ENCODE results near the gene CATSPER1. TPM values are rescaled to one million over a fixed set of nuclear protein-coding genes. Genes with fewer than 3 reads are reported as not detected.

The CATSPER1 gene
- total and polyA plus RNA-seq, 2 of the 13 experiments (the other 11 are each of a cell fraction or from before 2014, with no cell fraction given), result 0.17 TPM; not detected in 1

Other genes starting within 250 kb of the CATSPER1 start
- gene AP5B1, start 245.5 kb downstream of the CATSPER1 start, total RNA-seq (2016; rRNA removed; fragmentation: Illumina TruSeq; extraction: Trizol), result 3.8 and 4.4 TPM in 2 replicates
- 1.7 and 2.8 TPM in 2 replicates for gene AP5B1, start 245.5 kb downstream of the CATSPER1 start, polyA plus RNA-seq (2011; rRNA removed)
- not detected in 2 replicates for gene OVOL1, start 239.4 kb downstream of the CATSPER1 start, total RNA-seq (2016; rRNA removed; fragmentation: Illumina TruSeq; extraction: Trizol)
- gene OVOL1, start 239.4 kb downstream of the CATSPER1 start, polyA plus RNA-seq (2011; rRNA removed), result 0.01 and 0.04 TPM in 2 replicates
- 0.09 TPM in 1 of 2 replicates, not detected in the other for gene SNX32, start 192.5 kb downstream of the CATSPER1 start, total RNA-seq (2016; rRNA removed; fragmentation: Illumina TruSeq; extraction: Trizol)
- gene SNX32, start 192.5 kb downstream of the CATSPER1 start, polyA plus RNA-seq (2011; rRNA removed), result 0.29 and 0.34 TPM in 2 replicates
- gene CFL1, start 168.3 kb downstream of the CATSPER1 start, total RNA-seq (2016; rRNA removed; fragmentation: Illumina TruSeq; extraction: Trizol), result 383 and 458 TPM in 2 replicates
- gene CFL1, start 168.3 kb downstream of the CATSPER1 start, polyA plus RNA-seq (2011; rRNA removed), result 347 and 379 TPM in 2 replicates
- gene MUS81, start 166.0 kb downstream of the CATSPER1 start, total RNA-seq (2016; rRNA removed; fragmentation: Illumina TruSeq; extraction: Trizol), result 13.2 and 25.6 TPM in 2 replicates
- gene MUS81, start 166.0 kb downstream of the CATSPER1 start, polyA plus RNA-seq (2011; rRNA removed), result 30.2 and 43.6 TPM in 2 replicates
- gene EFEMP2, start 153.7 kb downstream of the CATSPER1 start, total RNA-seq (2016; rRNA removed; fragmentation: Illumina TruSeq; extraction: Trizol), result 3.7 and 7.4 TPM in 2 replicates
- 29.7 and 34.3 TPM in 2 replicates for gene EFEMP2, start 153.7 kb downstream of the CATSPER1 start, polyA plus RNA-seq (2011; rRNA removed)
- gene CTSW, start 146.6 kb downstream of the CATSPER1 start, total RNA-seq (2016; rRNA removed; fragmentation: Illumina TruSeq; extraction: Trizol), result not detected in 2 replicates
- gene CTSW, start 146.6 kb downstream of the CATSPER1 start, polyA plus RNA-seq (2011; rRNA removed), result 0.09 TPM in 1 of 2 replicates, not detected in the other
- gene FIBP, start 138.0 kb downstream of the CATSPER1 start, total RNA-seq (2016; rRNA removed; fragmentation: Illumina TruSeq; extraction: Trizol), result 62.1 and 66.0 TPM in 2 replicates
- 42.9 and 55.3 TPM in 2 replicates for gene FIBP, start 138.0 kb downstream of the CATSPER1 start, polyA plus RNA-seq (2011; rRNA removed)
- gene CCDC85B, start 135.8 kb downstream of the CATSPER1 start, total RNA-seq (2016; rRNA removed; fragmentation: Illumina TruSeq; extraction: Trizol), result 15.7 and 19.5 TPM in 2 replicates
- 8.2 and 11.4 TPM in 2 replicates for gene CCDC85B, start 135.8 kb downstream of the CATSPER1 start, polyA plus RNA-seq (2011; rRNA removed)
- gene FOSL1, start 126.1 kb downstream of the CATSPER1 start, total RNA-seq (2016; rRNA removed; fragmentation: Illumina TruSeq; extraction: Trizol), result 3.1 and 4.0 TPM in 2 replicates
- gene FOSL1, start 126.1 kb downstream of the CATSPER1 start, polyA plus RNA-seq (2011; rRNA removed), result 2.8 and 4.1 TPM in 2 replicates
- gene C11orf68, start 107.4 kb downstream of the CATSPER1 start, total RNA-seq (2016; rRNA removed; fragmentation: Illumina TruSeq; extraction: Trizol), result 8.4 and 10.0 TPM in 2 replicates
- gene C11orf68, start 107.4 kb downstream of the CATSPER1 start, polyA plus RNA-seq (2011; rRNA removed), result 28.3 and 37.2 TPM in 2 replicates
- gene DRAP1, start 107.1 kb downstream of the CATSPER1 start, total RNA-seq (2016; rRNA removed; fragmentation: Illumina TruSeq; extraction: Trizol), result 31.5 and 52.3 TPM in 2 replicates
- 44.6 and 46.8 TPM in 2 replicates for gene DRAP1, start 107.1 kb downstream of the CATSPER1 start, polyA plus RNA-seq (2011; rRNA removed)
- not detected in 2 replicates for gene TSGA10IP, start 81.0 kb downstream of the CATSPER1 start, total RNA-seq (2016; rRNA removed; fragmentation: Illumina TruSeq; extraction: Trizol)
- 0.07 TPM in 1 of 2 replicates, not detected in the other for gene TSGA10IP, start 81.0 kb downstream of the CATSPER1 start, polyA plus RNA-seq (2011; rRNA removed)
- gene SART1, start 64.7 kb downstream of the CATSPER1 start, total RNA-seq (2016; rRNA removed; fragmentation: Illumina TruSeq; extraction: Trizol), result 18.1 and 22.5 TPM in 2 replicates
- gene SART1, start 64.7 kb downstream of the CATSPER1 start, polyA plus RNA-seq (2011; rRNA removed), result 11.3 and 13.1 TPM in 2 replicates
- gene EIF1AD, start 24.3 kb downstream of the CATSPER1 start, total RNA-seq (2016; rRNA removed; fragmentation: Illumina TruSeq; extraction: Trizol), result 30.8 and 45.9 TPM in 2 replicates
- gene EIF1AD, start 24.3 kb downstream of the CATSPER1 start, polyA plus RNA-seq (2011; rRNA removed), result 18.2 and 24.0 TPM in 2 replicates
- 40.5 and 45.9 TPM in 2 replicates for gene BANF1, start 24.0 kb downstream of the CATSPER1 start, total RNA-seq (2016; rRNA removed; fragmentation: Illumina TruSeq; extraction: Trizol)
- gene BANF1, start 24.0 kb downstream of the CATSPER1 start, polyA plus RNA-seq (2011; rRNA removed), result 75.9 and 86.5 TPM in 2 replicates
- gene CST6, start 14.5 kb downstream of the CATSPER1 start, total RNA-seq (2016; rRNA removed; fragmentation: Illumina TruSeq; extraction: Trizol), result not detected in 2 replicates
- gene CST6, start 14.5 kb downstream of the CATSPER1 start, polyA plus RNA-seq (2011; rRNA removed), result not detected in 2 replicates
- not detected in 2 replicates for gene GAL3ST3, start 22.7 kb upstream of the CATSPER1 start, total RNA-seq (2016; rRNA removed; fragmentation: Illumina TruSeq; extraction: Trizol)
- gene GAL3ST3, start 22.7 kb upstream of the CATSPER1 start, polyA plus RNA-seq (2011; rRNA removed), result not detected in 2 replicates
- gene SF3B2, start 25.9 kb upstream of the CATSPER1 start, total RNA-seq (2016; rRNA removed; fragmentation: Illumina TruSeq; extraction: Trizol), result 153 and 162 TPM in 2 replicates
- gene SF3B2, start 25.9 kb upstream of the CATSPER1 start, polyA plus RNA-seq (2011; rRNA removed), result 70.0 and 70.4 TPM in 2 replicates
- 7.6 and 12.2 TPM in 2 replicates for gene PACS1, start 43.8 kb upstream of the CATSPER1 start, total RNA-seq (2016; rRNA removed; fragmentation: Illumina TruSeq; extraction: Trizol)
- 8.6 and 11.9 TPM in 2 replicates for gene PACS1, start 43.8 kb upstream of the CATSPER1 start, polyA plus RNA-seq (2011; rRNA removed)
- gene KLC2, start 231.2 kb upstream of the CATSPER1 start, total RNA-seq (2016; rRNA removed; fragmentation: Illumina TruSeq; extraction: Trizol), result 5.8 and 8.9 TPM in 2 replicates
- gene KLC2, start 231.2 kb upstream of the CATSPER1 start, polyA plus RNA-seq (2011; rRNA removed), result 9.2 and 13.5 TPM in 2 replicates
- 73.7 and 77.9 TPM in 2 replicates for gene RAB1B, start 242.2 kb upstream of the CATSPER1 start, total RNA-seq (2016; rRNA removed; fragmentation: Illumina TruSeq; extraction: Trizol)
- 87.9 and 97.8 TPM in 2 replicates for gene RAB1B, start 242.2 kb upstream of the CATSPER1 start, polyA plus RNA-seq (2011; rRNA removed)